Dendritic cell treated with granulocyte-macrophage colony-stimulating factor and Interleukin-4, amounts not matched to agents 40 ng/mL and 50 ng/mL, for 4 days (primary cell): ENCODE data around the gene PNCK.
"Not testable (repeated sequence)": the region's sequence is repeated elsewhere in the genome, so short reads cannot be mapped to it uniquely, and the experiment has no call there.

Source experiments
- H3K27ac Mint-ChIP-seq: one replicate; pipeline ENCODE4 v1.8.0; 2022; ENCODE audit warnings: mild to moderate bottlenecking, mixed read lengths
- H3K27me3 Mint-ChIP-seq: one replicate; pipeline ENCODE4 v1.8.0; 2022; ENCODE audit warnings: mild to moderate bottlenecking, mixed read lengths
- H3K36me3 Mint-ChIP-seq: one replicate; pipeline ENCODE4 v1.8.0; 2022; ENCODE audit warnings: low read depth, mixed read lengths
- H3K4me1 Mint-ChIP-seq: one replicate; pipeline ENCODE4 v1.8.0; 2022; ENCODE audit warnings: low read depth, mixed read lengths
- H3K4me3 Mint-ChIP-seq: one replicate; pipeline ENCODE4 v1.8.0; 2022; ENCODE audit warnings: mild to moderate bottlenecking, moderate library complexity, mixed read lengths
- H3K9me3 Mint-ChIP-seq: one replicate; pipeline ENCODE4 v1.8.0; 2022; ENCODE audit warnings: mixed read lengths
- intact Hi-C: fragments of 100-400 bp; cut with micrococcal nuclease; formaldehyde crosslinking; loops from one replicate; pipeline ENCODE4 v1.15.0; 2022

The PNCK gene

GRCh38 chrX:153703036-153703370 lies 29.4 kb upstream of the PNCK start:
- Mint-ChIP-seq H3K9me3 (no peaks in the 10 kb centered on the region), H3K4me3 (no peak overlapping the region), H3K27me3 (no peaks in the 10 kb centered on the region), H3K27ac (no peak overlapping the region), H3K36me3 (peaks cover 97% of the 10 kb centered on the region), H3K4me1 (peaks cover 32% of the 10 kb centered on the region)
- intact Hi-C loops = no loop called here

- intact Hi-C loops = no loop called here
- no peaks in the 10 kb centered on the region for H3K9me3 Mint-ChIP-seq
- H3K36me3 Mint-ChIP-seq = peaks cover 97% of the 10 kb centered on the region
- H3K27me3 Mint-ChIP-seq = no peaks in the 10 kb centered on the region
- no peak overlapping the region for H3K27ac Mint-ChIP-seq
- H3K4me3 Mint-ChIP-seq = no peak overlapping the region
- peaks cover 32% of the 10 kb centered on the region for H3K4me1 Mint-ChIP-seq
These were observed 28.9 kb upstream of the PNCK start for GRCh38 chrX:153702336-153703035.

- Mint-ChIP-seq H3K36me3 (peaks cover 97% of the 10 kb centered on the region), H3K4me3 (no peak overlapping the region), H3K4me1 (peaks cover 36% of the 10 kb centered on the region), H3K9me3 (no peaks in the 10 kb centered on the region), H3K27ac (no peak overlapping the region), H3K27me3 (no peaks in the 10 kb centered on the region)
- intact Hi-C loops = no loop called here
These were observed 28.1 kb upstream of the PNCK start for GRCh38 chrX:153701706-153702105.

GRCh38 chrX:153700967-153701366 lies 27.4 kb upstream of the PNCK start:
- no peaks in the 10 kb centered on the region for H3K9me3 Mint-ChIP-seq
- no peak overlapping the region for H3K27ac Mint-ChIP-seq
- intact Hi-C loops = no loop called here
- H3K4me3 Mint-ChIP-seq = no peak overlapping the region
- H3K36me3 Mint-ChIP-seq = peaks cover 97% of the 10 kb centered on the region
- H3K27me3 Mint-ChIP-seq = no peaks in the 10 kb centered on the region
- peaks cover 30% of the 10 kb centered on the region for H3K4me1 Mint-ChIP-seq

GRCh38 chrX:153700376-153700945 lies 26.8 kb upstream of the PNCK start:
- H3K27me3 Mint-ChIP-seq = no peaks in the 10 kb centered on the region
- H3K36me3 Mint-ChIP-seq = peaks cover 97% of the 10 kb centered on the region
- no peak overlapping the region for H3K4me3 Mint-ChIP-seq
- no peaks in the 10 kb centered on the region for H3K9me3 Mint-ChIP-seq
- peaks cover 27% of the 10 kb centered on the region for H3K4me1 Mint-ChIP-seq
- intact Hi-C loops = no loop called here
- no peak overlapping the region for H3K27ac Mint-ChIP-seq

GRCh38 chrX:153699784-153700371 lies 26.3 kb upstream of the PNCK start:
- H3K9me3 Mint-ChIP-seq, H3K27me3 Mint-ChIP-seq, H3K27ac Mint-ChIP-seq, H3K4me3 Mint-ChIP-seq, intact Hi-C loops: not testable (repeated sequence)
- Mint-ChIP-seq H3K4me1 (peaks cover 24% of the 10 kb centered on the region), H3K36me3 (peaks cover 97% of the 10 kb centered on the region)

- H3K27me3 Mint-ChIP-seq, H3K9me3 Mint-ChIP-seq, H3K4me3 Mint-ChIP-seq, intact Hi-C loops, H3K27ac Mint-ChIP-seq: not testable (repeated sequence)
- peaks cover 97% of the 10 kb centered on the region for H3K36me3 Mint-ChIP-seq
- H3K4me1 Mint-ChIP-seq = peaks cover 24% of the 10 kb centered on the region
These were observed 25.7 kb upstream of the PNCK start for GRCh38 chrX:153699210-153699783.

GRCh38 chrX:153697924-153698865 lies 24.6 kb upstream of the PNCK start:
- Mint-ChIP-seq H3K27me3 (no peaks in the 10 kb centered on the region), H3K27ac (no peak overlapping the region), H3K36me3 (peaks cover 95% of the 10 kb centered on the region), H3K4me1 (peaks cover 24% of the 10 kb centered on the region), H3K4me3 (no peak overlapping the region), H3K9me3 (no peaks in the 10 kb centered on the region)
- intact Hi-C loops = no loop called here

GRCh38 chrX:153696986-153697722 lies 23.5 kb upstream of the PNCK start:
- intact Hi-C loops, H3K27ac Mint-ChIP-seq, H3K27me3 Mint-ChIP-seq, H3K4me3 Mint-ChIP-seq, H3K9me3 Mint-ChIP-seq: not testable (repeated sequence)
- H3K4me1 Mint-ChIP-seq = peaks cover 24% of the 10 kb centered on the region
- peaks cover 85% of the 10 kb centered on the region for H3K36me3 Mint-ChIP-seq

- Mint-ChIP-seq H3K4me1 (peaks cover 24% of the 10 kb centered on the region), H3K36me3 (peaks cover 79% of the 10 kb centered on the region)
- H3K27ac Mint-ChIP-seq, H3K9me3 Mint-ChIP-seq, H3K4me3 Mint-ChIP-seq, H3K27me3 Mint-ChIP-seq, intact Hi-C loops: not testable (repeated sequence)
These were observed 22.9 kb upstream of the PNCK start for GRCh38 chrX:153696538-153696937.

- peaks cover 24% of the 10 kb centered on the region for H3K4me1 Mint-ChIP-seq
- peaks cover 13% of the 10 kb centered on the region for H3K27me3 Mint-ChIP-seq
- no peak overlapping the region for H3K27ac Mint-ChIP-seq
- H3K4me3 Mint-ChIP-seq = no peak overlapping the region
- no peaks in the 10 kb centered on the region for H3K9me3 Mint-ChIP-seq
- peaks cover 74% of the 10 kb centered on the region for H3K36me3 Mint-ChIP-seq
- intact Hi-C loops = no loop called here
These were observed 22.5 kb upstream of the PNCK start for GRCh38 chrX:153696100-153696499.

GRCh38 chrX:153694687-153695270 lies 21.2 kb upstream of the PNCK start:
- Mint-ChIP-seq H3K4me1 (peaks cover 22% of the 10 kb centered on the region), H3K9me3 (no peaks in the 10 kb centered on the region), H3K36me3 (peaks cover 61% of the 10 kb centered on the region), H3K4me3 (no peak overlapping the region), H3K27me3 (peaks cover 24% of the 10 kb centered on the region), H3K27ac (no peak overlapping the region)
- intact Hi-C loops = no loop called here

- H3K9me3 Mint-ChIP-seq, H3K27ac Mint-ChIP-seq, H3K4me3 Mint-ChIP-seq, intact Hi-C loops: not testable (repeated sequence)
- H3K4me1 Mint-ChIP-seq = peaks cover 22% of the 10 kb centered on the region
- H3K27me3 Mint-ChIP-seq = peaks cover 29% of the 10 kb centered on the region
- H3K36me3 Mint-ChIP-seq = peaks cover 59% of the 10 kb centered on the region
These were observed 20.6 kb upstream of the PNCK start for GRCh38 chrX:153694256-153694655.
